CD4-positive, alpha-beta memory T cell (primary cell): ENCODE results near the gene TBRG4. TPM values are rescaled to one million over a fixed set of nuclear protein-coding genes. Genes with fewer than 3 reads are reported as not detected.

Source experiments
- CTCF ChIA-PET: fragments of 350-600 bp; sonication (Branson Sonifier 250); formaldehyde crosslinking; loops from one replicate; lab custom pipeline; 2021; ENCODE audit warnings: inconsistent platforms; ENCODE audit not compliant: partially characterized antibody; lab: Charles Lee
- POLR2A ChIA-PET: fragments of 350-600 bp; sonication (Branson Sonifier 250); formaldehyde crosslinking; loops from one replicate; lab custom pipeline; 2021; ENCODE audit not compliant: partially characterized antibody; lab: Charles Lee
- DNase-seq, 5 donors: peaks; one replicate each; pipeline versions ENCODE4 v3.0.0 to v3.0.0-alpha.2; 2020 to 2022; ENCODE audit warnings: mixed read lengths in 1 of 5
- H3K27ac ChIP-seq: one replicate; pipeline ENCODE4 v1.7.0; 2013; ENCODE audit warnings: low read depth, low read length
- H3K27me3 ChIP-seq: 2 replicates; pipeline ENCODE4 v1.7.0; 2013; ENCODE audit warnings: mild to moderate bottlenecking, low read length, moderate library complexity; ENCODE audit not compliant: insufficient read depth
- H3K36me3 ChIP-seq: 2 replicates; pipeline ENCODE4 v1.7.0; 2013; ENCODE audit warnings: mild to moderate bottlenecking, low read length, moderate library complexity; ENCODE audit not compliant: insufficient read depth
- H3K4me1 ChIP-seq: 2 replicates; pipeline ENCODE4 v1.7.0; 2013; ENCODE audit warnings: mild to moderate bottlenecking, low read length, moderate library complexity; ENCODE audit not compliant: insufficient read depth
- H3K4me3 ChIP-seq, 2 donors: one replicate each; pipeline ENCODE4 v1.7.0; 2013; ENCODE audit warnings: low read length in 2 of 2, mild to moderate bottlenecking in 1 of 2
- H3K9me3 ChIP-seq, 2 donors: one replicate each; pipeline ENCODE4 v1.7.0; 2013; ENCODE audit warnings: low read length in 2 of 2, control low read depth in 1 of 2; ENCODE audit not compliant: control insufficient read depth in 1 of 2
- H3K27ac Mint-ChIP-seq, 7 donors: one replicate each; pipeline ENCODE4 v1.8.0; 2020 to 2021; ENCODE audit warnings: mixed read lengths in 7 of 7, mild to moderate bottlenecking in 6 of 7, inconsistent platforms in 3 of 7, moderate library complexity in 3 of 7
- H3K27me3 Mint-ChIP-seq, 2 donors: one replicate each; pipeline ENCODE4 v1.8.0; 2020 to 2021; ENCODE audit warnings: mixed read lengths in 2 of 2
- H3K36me3 Mint-ChIP-seq, 2 donors: one replicate each; pipeline ENCODE4 v1.8.0; 2020 to 2021; ENCODE audit warnings: mixed read lengths in 2 of 2, inconsistent platforms in 1 of 2, mild to moderate bottlenecking in 1 of 2
- H3K4me1 Mint-ChIP-seq, 4 donors: one replicate each; pipeline ENCODE4 v1.8.0; 2020 to 2021; ENCODE audit warnings: mixed read lengths in 4 of 4, mild to moderate bottlenecking in 1 of 4
- H3K4me3 Mint-ChIP-seq, 8 donors: one replicate each; pipeline ENCODE4 v1.8.0; 2020 to 2021; ENCODE audit warnings: mixed read lengths in 8 of 8, mild to moderate bottlenecking in 7 of 8, moderate library complexity in 6 of 8, inconsistent platforms in 3 of 8
- H3K9me3 Mint-ChIP-seq, 8 donors: one replicate each; pipeline ENCODE4 v1.8.0; 2020 to 2021; ENCODE audit warnings: mixed read lengths in 8 of 8, mild to moderate bottlenecking in 5 of 8, inconsistent platforms in 3 of 8, moderate library complexity in 1 of 8
- intact Hi-C: fragments of 100-400 bp; cut with micrococcal nuclease; formaldehyde crosslinking; loops from one replicate; pipeline ENCODE4 v1.15.1; 2023
- polyA plus RNA-seq, 2 donors: library from polyadenylated mRNA; unstranded; fragments of 300-500 nt; fragmentation: Illumina TruSeq; gene quantifications; one replicate each; pipeline ENCODE4 v1.2.3, GENCODE V29; 2021
- total RNA-seq, 2 experiments: library from RNA; stranded (reverse); gene quantifications; one replicate each; pipeline ENCODE4 v1.2.3, GENCODE V29; 2021

Gene TBRG4
- total and polyA plus RNA-seq, 4 experiments from 2014 or later: 48.5 to 129 (median 84.3) TPM

- Mint-ChIP-seq H3K27ac (no peak overlapping the region), H3K27me3 (no peaks in the 10 kb centered on the region), H3K4me1 (peaks cover 6 to 11% (median 9%) of the 10 kb centered on the region in 4 donors), H3K9me3 (no peaks in the 10 kb centered on the region), H3K4me3 (no peak overlapping the region), H3K36me3 (no peaks in the 10 kb centered on the region)
- no peak overlapping the region for H3K27ac ChIP-seq
- no peak for DNase-seq
- CTCF ChIA-PET: interaction anchor here (6.6 to 8.8 kb wide), 2 partner anchors 159 to 275 kb away, joined by 159 to 239 read pairs; partner anchors contain the start of gene MYO1G
- no peaks in the 10 kb centered on the region for H3K27me3 ChIP-seq
- no peaks in the 10 kb centered on the region for H3K36me3 ChIP-seq
- no peak overlapping the region for H3K4me3 ChIP-seq
- intact Hi-C loops: no loop called here
- peaks cover 4% of the 10 kb centered on the region for H3K4me1 ChIP-seq
- POLR2A ChIA-PET: no interaction called here
- H3K9me3 ChIP-seq: no peaks in the 10 kb centered on the region
These were observed 21.3 kb upstream of the TBRG4 start for GRCh38 chr7:45132708-45133320.

GRCh38 chr7:45131891-45132290, 20.4 kb upstream of the TBRG4 start:
- H3K4me3 Mint-ChIP-seq: no peak overlapping the region
- no peaks in the 10 kb centered on the region for H3K9me3 Mint-ChIP-seq
- H3K27me3 ChIP-seq: no peaks in the 10 kb centered on the region
- intact Hi-C loops: no loop called here
- no peak for DNase-seq
- H3K9me3 ChIP-seq: no peaks in the 10 kb centered on the region
- CTCF ChIA-PET: interaction anchor here (1.4 to 8.8 kb wide), 2 partner anchors 158 to 273 kb away, joined by 4 to 239 read pairs; partner anchors contain the start of gene MYO1G
- H3K27ac Mint-ChIP-seq: peak overlapping the region in 1 of 7 donors; percentile 31
- H3K27me3 Mint-ChIP-seq: no peaks in the 10 kb centered on the region
- H3K4me3 ChIP-seq: no peak overlapping the region
- POLR2A ChIA-PET: no interaction called here
- peaks cover 6 to 11% (median 9%) of the 10 kb centered on the region in 4 donors for H3K4me1 Mint-ChIP-seq
- H3K27ac ChIP-seq: no peak overlapping the region
- H3K36me3 ChIP-seq: no peaks in the 10 kb centered on the region
- H3K4me1 ChIP-seq: peaks cover 4% of the 10 kb centered on the region
- no peaks in the 10 kb centered on the region for H3K36me3 Mint-ChIP-seq

- Mint-ChIP-seq H3K36me3 (no peaks in the 10 kb centered on the region), H3K4me1 (peaks cover 2 to 5% (median 4%) of the 10 kb centered on the region in 4 donors), H3K27ac (no peak overlapping the region), H3K27me3 (no peaks in the 10 kb centered on the region), H3K4me3 (no peak overlapping the region), H3K9me3 (no peaks in the 10 kb centered on the region)
- peaks cover 2% of the 10 kb centered on the region for H3K4me1 ChIP-seq
- H3K27ac ChIP-seq: no peak overlapping the region
- CTCF ChIA-PET: interaction anchor here (1.4 to 8.8 kb wide), 2 partner anchors 157 to 272 kb away, joined by 4 to 239 read pairs; partner anchors contain the start of gene MYO1G
- H3K9me3 ChIP-seq: no peaks in the 10 kb centered on the region
- no peak overlapping the region for H3K4me3 ChIP-seq
- no peaks in the 10 kb centered on the region for H3K36me3 ChIP-seq
- POLR2A ChIA-PET: no interaction called here
- H3K27me3 ChIP-seq: no peaks in the 10 kb centered on the region
- intact Hi-C loops: no loop called here
- no peak for DNase-seq
These were observed 19.4 kb upstream of the TBRG4 start for GRCh38 chr7:45130910-45131309.

GRCh38 chr7:45129906-45130305, 18.4 kb upstream of the TBRG4 start:
- Mint-ChIP-seq H3K4me3 (no peak overlapping the region), H3K4me1 (peaks cover 0 to 5% (median 0%) of the 10 kb centered on the region in 4 donors), H3K27me3 (no peaks in the 10 kb centered on the region), H3K36me3 (no peaks in the 10 kb centered on the region), H3K27ac (peak overlapping the region in 4 of 7 donors; percentile 17 to 64 (median 37)), H3K9me3 (no peaks in the 10 kb centered on the region)
- Histone ChIP-seq H3K4me3 (no peak overlapping the region), H3K27me3 (no peaks in the 10 kb centered on the region), H3K27ac (no peak overlapping the region), H3K9me3 (no peaks in the 10 kb centered on the region), H3K36me3 (no peaks in the 10 kb centered on the region), H3K4me1 (no peaks in the 10 kb centered on the region)
- ChIA-PET POLR2A (no interaction called here), CTCF (no interaction called here)
- DNase-seq: no peak
- intact Hi-C loops: no loop called here

GRCh38 chr7:45129181-45129800, 17.8 kb upstream of the TBRG4 start:
- no peaks in the 10 kb centered on the region for H3K36me3 ChIP-seq
- H3K27me3 ChIP-seq: no peaks in the 10 kb centered on the region
- ChIA-PET CTCF (no interaction called here), POLR2A (no interaction called here)
- H3K27me3 Mint-ChIP-seq: no peaks in the 10 kb centered on the region
- H3K9me3 ChIP-seq: no peaks in the 10 kb centered on the region
- no peak overlapping the region for H3K4me3 Mint-ChIP-seq
- no peaks in the 10 kb centered on the region for H3K9me3 Mint-ChIP-seq
- DNase-seq: no peak
- peaks cover 0 to 5% (median 0%) of the 10 kb centered on the region in 4 donors for H3K4me1 Mint-ChIP-seq
- intact Hi-C loops: no loop called here
- no peak overlapping the region for H3K4me3 ChIP-seq
- H3K27ac Mint-ChIP-seq: peak overlapping the region in 3 of 7 donors; percentile 65 to 71 (median 70)
- peaks cover 2% of the 10 kb centered on the region for H3K4me1 ChIP-seq
- no peak overlapping the region for H3K27ac ChIP-seq
- no peaks in the 10 kb centered on the region for H3K36me3 Mint-ChIP-seq

GRCh38 chr7:45126920-45127319, 15.4 kb upstream of the TBRG4 start:
- intact Hi-C loops: no loop called here
- Mint-ChIP-seq H3K36me3 (no peaks in the 10 kb centered on the region), H3K9me3 (peaks cover 0 to 2% (median 0%) of the 10 kb centered on the region in 8 donors), H3K4me3 (no peak overlapping the region), H3K27ac (peak overlapping the region in 1 of 7 donors; percentile 47), H3K4me1 (peaks cover 14 to 22% (median 17%) of the 10 kb centered on the region in 4 donors), H3K27me3 (no peaks in the 10 kb centered on the region)
- Histone ChIP-seq H3K27me3 (no peaks in the 10 kb centered on the region), H3K27ac (no peak overlapping the region), H3K4me3 (no peak overlapping the region), H3K36me3 (no peaks in the 10 kb centered on the region), H3K4me1 (peaks cover 25% of the 10 kb centered on the region), H3K9me3 (no peaks in the 10 kb centered on the region)
- ChIA-PET POLR2A (no interaction called here), CTCF (interaction anchor here (1.6 kb wide), 1 partner anchor 153 kb away, joined by 10 read pairs; no protein-coding TSS in a partner anchor)
- DNase-seq: no peak

- Histone ChIP-seq H3K4me3 (no peak overlapping the region), H3K4me1 (peaks cover 26% of the 10 kb centered on the region), H3K36me3 (no peaks in the 10 kb centered on the region), H3K27ac (no peak overlapping the region), H3K27me3 (no peaks in the 10 kb centered on the region), H3K9me3 (no peaks in the 10 kb centered on the region)
- no peak for DNase-seq
- Mint-ChIP-seq H3K9me3 (peaks cover 0 to 3% (median 0%) of the 10 kb centered on the region in 8 donors), H3K27me3 (no peaks in the 10 kb centered on the region), H3K36me3 (no peaks in the 10 kb centered on the region), H3K27ac (peak overlapping the region in 2 of 7 donors; percentile 27 to 76), H3K4me3 (no peak overlapping the region), H3K4me1 (peaks cover 14 to 26% (median 17%) of the 10 kb centered on the region in 4 donors)
- POLR2A ChIA-PET: interaction anchor here (1.1 to 4.2 kb wide), 2 partner anchors 8 to 15 kb away, joined by 3 to 32 read pairs; partner anchors contain the start of gene TBRG4
- CTCF ChIA-PET: interaction anchor here (4.6 kb wide), 1 partner anchor 9 kb away, joined by 19 read pairs; no protein-coding TSS in a partner anchor
- intact Hi-C loops: no loop called here
These were observed 14.7 kb upstream of the TBRG4 start for GRCh38 chr7:45126201-45126600.
